Measurements from ENCODE around the gene ZNF831. TPM values are rescaled to one million over a fixed set of nuclear protein-coding genes. Genes with fewer than 3 reads are reported as not detected.

ZNF831 gene
- not detected in 2 replicates for total RNA-seq

GRCh38 chr20:59163631-59164530, at the start of gene ZNF831:
Gene ZNF831, plus strand, starts transcription at chr20:59163821. Its CDS starts 27,199 bp downstream, at chr20:59191020.

DNA sequence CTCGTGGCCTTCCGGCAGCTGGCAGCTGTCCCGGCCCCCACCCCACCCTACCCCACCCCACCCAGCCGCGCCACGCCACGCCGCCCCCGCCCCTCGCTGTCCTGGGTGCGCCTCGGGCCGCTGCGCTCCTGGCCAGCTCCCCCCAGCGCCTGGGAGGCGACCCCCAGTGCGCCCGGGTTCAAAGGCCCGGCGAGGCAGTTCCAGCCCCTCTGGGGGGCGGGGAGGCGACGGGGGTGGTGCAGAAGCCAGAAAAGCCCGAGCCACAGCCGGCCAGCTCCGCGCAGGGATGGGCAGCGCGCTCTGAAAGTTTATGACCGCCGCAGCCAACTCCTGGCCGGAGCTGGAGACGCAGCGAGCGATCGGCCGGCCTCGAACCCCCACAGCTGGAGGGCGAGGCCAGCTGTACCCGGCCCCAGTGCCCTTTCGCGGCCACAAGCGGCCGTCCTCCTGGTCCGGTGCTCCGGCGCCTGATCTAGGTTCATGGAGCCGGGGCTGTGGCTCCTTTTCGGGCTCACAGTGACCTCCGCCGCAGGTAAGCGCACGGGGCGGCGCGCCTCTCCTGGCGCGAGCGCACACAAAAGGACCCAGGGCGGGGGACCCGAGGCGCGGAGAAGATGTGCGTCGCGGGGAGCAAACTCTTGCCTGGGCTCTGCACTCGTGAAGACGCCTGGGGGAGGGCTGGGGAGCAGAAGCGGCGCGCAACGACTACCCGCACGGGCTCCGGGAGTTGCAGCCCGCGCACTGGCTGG, 136.9 kb downstream of the ZNF831 start, which contains the start of gene EDN3:
Gene EDN3 (plus strand): TSS at position 279 of the 749 bp plus-strand sequence. CDS start 202 bp downstream, at position 481.

Other genes starting within 250 kb of the ZNF831 start
- gene NELFCD, start 182.6 kb upstream of the ZNF831 start, total RNA-seq: 40.0 and 40.9 TPM in 2 replicates
- gene CTSZ, start 156.6 kb upstream of the ZNF831 start, total RNA-seq: 50.5 and 104 TPM in 2 replicates
- not detected in 2 replicates for gene TUBB1, start 144.4 kb upstream of the ZNF831 start, total RNA-seq
- gene ATP5F1E, start 131.5 kb upstream of the ZNF831 start, total RNA-seq: 19.3 and 22.6 TPM in 2 replicates
- 133 and 144 TPM in 2 replicates for gene PRELID3B, start 121.0 kb upstream of the ZNF831 start, total RNA-seq
- gene EDN3, start 136.8 kb downstream of the ZNF831 start, total RNA-seq: not detected in 2 replicates

Data from tracheal epithelial cell (primary cell).